ENCODE data around the gene ARMCX4. TPM values are rescaled to one million over a fixed set of nuclear protein-coding genes. Genes with fewer than 3 reads are reported as not detected.

Gene ARMCX4
- total RNA-seq, 6 experiments from 2014 or later: 1.1 to 5.9 (median 2.9) TPM

GRCh38 chrX:101450961-101451360, 34.3 kb upstream of the ARMCX4 start:
- intact Hi-C loops (cut with DNase I): no loop called here
- WGBS (ENCODE audit: insufficient coverage, low coverage, low lambda C conversion rate, missing lambda C conversion rate): no CpG with 5 or more reads among the region's 2 CpGs
- TF ChIP-seq POLR2A (IDR thresholded peaks at IDR 0.05): no peak
- TF ChIP-seq CTCF (IDR thresholded peaks at IDR 0.05): no peak
- no peaks in the 10 kb centered on the region for H3K36me3 ChIP-seq
- no peak overlapping the region for H3K4me3 ChIP-seq
- no peaks in the 10 kb centered on the region for H3K27me3 ChIP-seq
- no peak overlapping the region for H3K27ac ChIP-seq
- no peaks in the 10 kb centered on the region for H3K9me3 ChIP-seq
- peak in 2 of 4 donors; percentile 52 to 59 for ATAC-seq
- no peaks in the 10 kb centered on the region for H3K4me1 ChIP-seq
- peak in 2 of 3 donors; percentile 23 to 56 for DNase-seq

- no peak overlapping the region for H3K4me3 ChIP-seq
- H3K27me3 ChIP-seq: no peaks in the 10 kb centered on the region
- no peak for ATAC-seq
- no peak for DNase-seq
- no peaks in the 10 kb centered on the region for H3K9me3 ChIP-seq
- H3K4me1 ChIP-seq: no peaks in the 10 kb centered on the region
- intact Hi-C loops (cut with DNase I): no loop called here
- TF ChIP-seq CTCF (IDR thresholded peaks at IDR 0.05): no peak
- no peak for TF ChIP-seq POLR2A (IDR thresholded peaks at IDR 0.05)
- H3K27ac ChIP-seq: no peak overlapping the region
- WGBS (ENCODE audit: insufficient coverage, low coverage, low lambda C conversion rate, missing lambda C conversion rate): 47% methylated on average over 3 of the region's 3 CpGs
- H3K36me3 ChIP-seq: no peaks in the 10 kb centered on the region
Observed at GRCh38 chrX:101452056-101452455, 33.2 kb upstream of the ARMCX4 start.

- intact Hi-C loops (cut with DNase I): no loop called here
- Histone ChIP-seq H3K4me3 (no peak overlapping the region), H3K27me3 (no peaks in the 10 kb centered on the region), H3K4me1 (no peaks in the 10 kb centered on the region), H3K36me3 (no peaks in the 10 kb centered on the region), H3K27ac (no peak overlapping the region), H3K9me3 (no peaks in the 10 kb centered on the region)
- TF ChIP-seq POLR2A (IDR thresholded peaks at IDR 0.05) (no peak), CTCF (IDR thresholded peaks at IDR 0.05) (no peak)
- 50% methylated on average over 1 of the region's 1 CpG for WGBS (ENCODE audit: insufficient coverage, low coverage, low lambda C conversion rate, missing lambda C conversion rate)
- ATAC-seq (no peak), DNase-seq (no peak)
Observed at GRCh38 chrX:101460669-101461068, 24.6 kb upstream of the ARMCX4 start.

- no peaks in the 10 kb centered on the region for H3K9me3 ChIP-seq
- H3K27me3 ChIP-seq: no peaks in the 10 kb centered on the region
- no peak overlapping the region for H3K4me3 ChIP-seq
- no peaks in the 10 kb centered on the region for H3K4me1 ChIP-seq
- intact Hi-C loops (cut with DNase I): no loop called here
- DNase-seq (no peak), ATAC-seq (peak; percentile 57 to 68 (median 66))
- TF ChIP-seq CTCF (IDR thresholded peaks at IDR 0.05) (peak; percentile 22 to 43 (median 32)), POLR2A (IDR thresholded peaks at IDR 0.05) (no peak)
- H3K36me3 ChIP-seq: no peaks in the 10 kb centered on the region
- H3K27ac ChIP-seq: no peak overlapping the region
- 41% methylated on average over 3 of the region's 3 CpGs for WGBS (ENCODE audit: insufficient coverage, low coverage, low lambda C conversion rate, missing lambda C conversion rate)
Observed at GRCh38 chrX:101462892-101463291, 22.4 kb upstream of the ARMCX4 start.

GRCh38 chrX:101478366-101478765, 6.9 kb upstream of the ARMCX4 start:
- DNase-seq: no peak
- intact Hi-C loops (cut with DNase I): no loop called here
- H3K27me3 ChIP-seq: peaks cover 3% of the 10 kb centered on the region in 2 donors
- no peaks in the 10 kb centered on the region for H3K4me1 ChIP-seq
- 61% methylated on average over 2 of the region's 2 CpGs for WGBS (ENCODE audit: insufficient coverage, low coverage, low lambda C conversion rate, missing lambda C conversion rate)
- H3K9me3 ChIP-seq: no peaks in the 10 kb centered on the region
- H3K4me3 ChIP-seq: no peak overlapping the region
- no peak overlapping the region for H3K27ac ChIP-seq
- H3K36me3 ChIP-seq: no peaks in the 10 kb centered on the region
- TF ChIP-seq POLR2A (IDR thresholded peaks at IDR 0.05): no peak
- no peak for TF ChIP-seq CTCF (IDR thresholded peaks at IDR 0.05)
- no peak for ATAC-seq
